Measurements from ENCODE around the gene MPND. TPM values are rescaled to one million over a fixed set of nuclear protein-coding genes. Genes with fewer than 3 reads are reported as not detected.

Gene MPND
- total and polyA plus RNA-seq, 11 donors: 8.2 to 23.7 (median 19.0) TPM

GRCh38 chr19:4371247-4372164, 28.1 kb downstream of the MPND start:
- intact Hi-C loops (cut with DNase I): loop anchor here in 1 of 10 donors (2.0 kb wide), 1 partner anchor 27 kb away; no protein-coding TSS in a partner anchor
- Histone ChIP-seq H3K4me3 (no peak overlapping the region), H3K4me1 (peaks cover 24 to 96% (median 87%) of the 10 kb centered on the region in 12 donors), H3K9me3 (no peaks in the 10 kb centered on the region), H3K36me3 (peaks cover 0 to 15% (median 0%) of the 10 kb centered on the region in 9 donors), H3K27ac (peak overlapping the region in 2 of 12 donors; percentile 19 to 94), H3K27me3 (no peaks in the 10 kb centered on the region)
- TF ChIP-seq POLR2A (IDR thresholded peaks at IDR 0.05): no peak
- TF ChIP-seq, protein P1, sequence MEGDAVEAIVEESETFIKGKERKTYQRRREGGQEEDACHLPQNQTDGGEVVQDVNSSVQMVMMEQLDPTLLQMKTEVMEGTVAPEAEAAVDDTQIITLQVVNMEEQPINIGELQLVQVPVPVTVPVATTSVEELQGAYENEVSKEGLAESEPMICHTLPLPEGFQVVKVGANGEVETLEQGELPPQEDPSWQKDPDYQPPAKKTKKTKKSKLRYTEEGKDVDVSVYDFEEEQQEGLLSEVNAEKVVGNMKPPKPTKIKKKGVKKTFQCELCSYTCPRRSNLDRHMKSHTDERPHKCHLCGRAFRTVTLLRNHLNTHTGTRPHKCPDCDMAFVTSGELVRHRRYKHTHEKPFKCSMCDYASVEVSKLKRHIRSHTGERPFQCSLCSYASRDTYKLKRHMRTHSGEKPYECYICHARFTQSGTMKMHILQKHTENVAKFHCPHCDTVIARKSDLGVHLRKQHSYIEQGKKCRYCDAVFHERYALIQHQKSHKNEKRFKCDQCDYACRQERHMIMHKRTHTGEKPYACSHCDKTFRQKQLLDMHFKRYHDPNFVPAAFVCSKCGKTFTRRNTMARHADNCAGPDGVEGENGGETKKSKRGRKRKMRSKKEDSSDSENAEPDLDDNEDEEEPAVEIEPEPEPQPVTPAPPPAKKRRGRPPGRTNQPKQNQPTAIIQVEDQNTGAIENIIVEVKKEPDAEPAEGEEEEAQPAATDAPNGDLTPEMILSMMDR (IDR thresholded peaks at IDR 0.05): no peak
- DNase-seq (peak in 3 of 5 donors; percentile 19 to 60 (median 47)), ATAC-seq (no peak)
- 82 to 91% (median 85%) methylated on average over 23 to 31 of the region's 31 CpGs for WGBS, 4 donors

DNA sequence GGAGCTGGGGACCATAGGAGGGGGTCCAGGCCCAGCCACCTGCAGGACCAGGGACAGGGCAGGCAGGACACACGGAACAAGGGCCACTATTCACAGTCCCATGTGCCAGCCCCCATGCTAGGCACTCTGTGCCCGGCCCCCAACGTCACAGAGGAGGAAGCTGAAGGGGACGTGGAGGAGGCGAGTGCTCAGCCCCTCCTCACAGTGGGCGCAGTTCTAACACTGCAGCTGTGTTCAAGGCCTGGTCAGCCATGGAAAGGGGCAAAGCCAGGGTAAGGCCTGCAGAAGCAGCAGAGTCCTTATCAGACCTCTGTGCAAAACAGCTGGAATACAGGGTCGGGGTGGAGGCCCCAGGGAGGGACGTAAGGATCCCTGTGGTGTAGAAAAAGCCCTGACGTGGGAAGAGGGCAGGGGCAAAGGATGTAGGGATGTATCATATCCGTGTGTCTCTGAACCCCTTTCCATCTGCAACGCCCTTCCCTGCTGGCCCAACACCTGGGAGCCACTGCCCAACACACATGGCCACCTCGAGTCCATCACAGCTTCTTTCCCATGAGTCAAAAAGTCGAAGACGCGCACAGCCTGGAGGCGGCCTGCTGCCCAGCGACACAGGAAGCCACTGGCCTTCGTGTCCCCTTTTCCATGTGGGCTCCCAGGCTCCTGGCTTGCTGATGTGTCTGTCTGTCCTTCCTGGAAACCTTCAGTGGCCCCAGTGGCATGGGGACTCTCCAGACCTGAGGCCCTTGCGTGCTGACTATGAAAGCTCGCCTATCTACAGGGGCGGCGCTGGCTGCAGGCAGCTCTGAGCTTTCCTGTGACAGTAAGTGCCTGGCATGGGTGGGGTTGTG, 29.0 kb downstream of the MPND start:
- H3K27me3 ChIP-seq: no peaks in the 10 kb centered on the region
- DNase-seq (no peak), ATAC-seq (no peak)
- intact Hi-C loops (cut with DNase I): loop anchor here in 1 of 10 donors (2.0 kb wide), 1 partner anchor 26 kb away; no protein-coding TSS in a partner anchor
- H3K36me3 ChIP-seq: peaks cover 0 to 9% (median 0%) of the 10 kb centered on the region in 9 donors
- peak overlapping the region in 8 of 12 donors; percentile 72 to 94 (median 81) for H3K27ac ChIP-seq
- H3K9me3 ChIP-seq: no peaks in the 10 kb centered on the region
- H3K4me1 ChIP-seq: peaks cover 24 to 100% (median 93%) of the 10 kb centered on the region in 12 donors
- TF ChIP-seq, protein P1 (IDR thresholded peaks at IDR 0.05): no peak
- no peak for TF ChIP-seq POLR2A (IDR thresholded peaks at IDR 0.05)
- H3K4me3 ChIP-seq: no peak overlapping the region
- 80 to 89% (median 87%) methylated on average over 19 to 22 of the region's 22 CpGs for WGBS, 4 donors

DNA sequence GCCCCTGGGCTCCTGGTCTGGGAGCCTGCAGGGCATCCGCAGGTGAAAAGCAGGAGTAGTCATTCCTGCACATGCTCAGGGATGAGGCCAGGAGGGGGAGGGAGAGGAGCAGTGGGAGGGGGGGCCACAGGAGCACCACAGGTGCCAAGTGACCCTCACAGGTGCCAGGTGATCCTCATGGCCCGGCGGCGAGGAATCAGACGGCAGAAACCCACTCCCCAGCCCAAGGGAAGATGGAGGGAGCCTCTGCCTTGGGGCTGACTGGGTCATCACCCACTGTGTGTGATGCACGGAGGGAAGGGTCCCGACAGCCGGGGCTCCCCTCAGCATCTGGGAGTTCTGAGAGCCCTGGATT, 29.6 kb downstream of the MPND start:
- 77 to 91% (median 89%) methylated on average over 6 to 8 of the region's 8 CpGs for WGBS, 4 donors
- TF ChIP-seq, protein P1 (IDR thresholded peaks at IDR 0.05): no peak
- TF ChIP-seq POLR2A (IDR thresholded peaks at IDR 0.05): no peak
- no peak overlapping the region for H3K4me3 ChIP-seq
- H3K36me3 ChIP-seq: peaks cover 0 to 11% (median 0%) of the 10 kb centered on the region in 9 donors
- DNase-seq (no peak), ATAC-seq (no peak)
- H3K27ac ChIP-seq: peak overlapping the region in 11 of 12 donors; percentile 72 to 94 (median 83)
- H3K9me3 ChIP-seq: no peaks in the 10 kb centered on the region
- no peaks in the 10 kb centered on the region for H3K27me3 ChIP-seq
- intact Hi-C loops (cut with DNase I): loop anchor here in 1 of 10 donors (2.0 kb wide), 1 partner anchor 26 kb away; no protein-coding TSS in a partner anchor
- H3K4me1 ChIP-seq: peaks cover 24 to 100% (median 90%) of the 10 kb centered on the region in 12 donors

All from heart left ventricle (tissue), 16 donors.